Choroid plexus epithelial cell (primary cell): ENCODE data around the gene PLEKHH2.

Source experiments
- DNase-seq: peaks from one replicate; pipeline ENCODE4 v3.0.0-alpha.2; 2010; ENCODE audit warnings: low read depth
- H3K4me3 ChIP-seq: 2 replicates; pipeline ENCODE4 v1.5.1; 2011; ENCODE audit warnings: low read depth, mild to moderate bottlenecking, control low read depth, low read length, moderate library complexity
- TF ChIP-seq, protein P1 (sequence below): conservative IDR thresholded peaks from 2 replicates; pipeline ENCODE4 v1.5.1; 2011; ENCODE audit warnings: low read depth, mild to moderate bottlenecking, control low read depth, inconsistent platforms, low read length, moderate library complexity

The PLEKHH2 gene

GRCh38 chr2:43777306-43777926 lies 140.4 kb downstream of the PLEKHH2 start:
- TF ChIP-seq, protein P1, sequence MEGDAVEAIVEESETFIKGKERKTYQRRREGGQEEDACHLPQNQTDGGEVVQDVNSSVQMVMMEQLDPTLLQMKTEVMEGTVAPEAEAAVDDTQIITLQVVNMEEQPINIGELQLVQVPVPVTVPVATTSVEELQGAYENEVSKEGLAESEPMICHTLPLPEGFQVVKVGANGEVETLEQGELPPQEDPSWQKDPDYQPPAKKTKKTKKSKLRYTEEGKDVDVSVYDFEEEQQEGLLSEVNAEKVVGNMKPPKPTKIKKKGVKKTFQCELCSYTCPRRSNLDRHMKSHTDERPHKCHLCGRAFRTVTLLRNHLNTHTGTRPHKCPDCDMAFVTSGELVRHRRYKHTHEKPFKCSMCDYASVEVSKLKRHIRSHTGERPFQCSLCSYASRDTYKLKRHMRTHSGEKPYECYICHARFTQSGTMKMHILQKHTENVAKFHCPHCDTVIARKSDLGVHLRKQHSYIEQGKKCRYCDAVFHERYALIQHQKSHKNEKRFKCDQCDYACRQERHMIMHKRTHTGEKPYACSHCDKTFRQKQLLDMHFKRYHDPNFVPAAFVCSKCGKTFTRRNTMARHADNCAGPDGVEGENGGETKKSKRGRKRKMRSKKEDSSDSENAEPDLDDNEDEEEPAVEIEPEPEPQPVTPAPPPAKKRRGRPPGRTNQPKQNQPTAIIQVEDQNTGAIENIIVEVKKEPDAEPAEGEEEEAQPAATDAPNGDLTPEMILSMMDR: no peak
- DNase-seq: no peak
- H3K4me3 ChIP-seq: no peak overlapping the region

- DNase-seq: no peak
- H3K4me3 ChIP-seq: no peak overlapping the region
- TF ChIP-seq, protein P1: no peak
These were observed 141.2 kb downstream of the PLEKHH2 start for GRCh38 chr2:43778233-43778632.

GRCh38 chr2:43787895-43788294 lies 150.8 kb downstream of the PLEKHH2 start:
- no peak overlapping the region for H3K4me3 ChIP-seq
- TF ChIP-seq, protein P1: no peak
- DNase-seq: no peak

DNA sequence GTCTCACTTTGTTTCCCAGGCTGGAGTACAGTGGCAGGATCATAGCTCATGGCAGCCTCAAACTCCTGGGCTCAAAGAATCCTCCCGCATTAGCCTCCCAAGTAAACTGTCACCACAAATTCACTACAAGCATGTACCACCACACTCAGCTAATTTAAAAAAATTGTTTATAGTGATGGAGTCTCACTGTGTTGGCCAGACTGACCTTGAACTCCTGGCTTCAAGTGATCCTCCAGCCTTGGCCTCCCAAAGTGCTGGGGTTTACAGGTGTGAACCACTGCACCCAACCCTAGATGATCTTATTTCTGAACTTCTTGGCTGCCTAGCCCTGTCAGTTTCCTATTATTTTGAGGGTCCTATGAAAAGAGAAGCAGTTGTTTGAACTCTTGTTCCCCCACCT lies 151.6 kb downstream of the PLEKHH2 start:
- DNase-seq: no peak
- TF ChIP-seq, protein P1: no peak
- H3K4me3 ChIP-seq: no peak overlapping the region

- TF ChIP-seq, protein P1: no peak
- no peak for DNase-seq
- H3K4me3 ChIP-seq: no peak overlapping the region
These were observed 153.1 kb downstream of the PLEKHH2 start for GRCh38 chr2:43790147-43790546.

- TF ChIP-seq, protein P1: no peak
- H3K4me3 ChIP-seq: no peak overlapping the region
- DNase-seq: no peak
These were observed 154.1 kb downstream of the PLEKHH2 start for GRCh38 chr2:43791035-43791765.

DNA sequence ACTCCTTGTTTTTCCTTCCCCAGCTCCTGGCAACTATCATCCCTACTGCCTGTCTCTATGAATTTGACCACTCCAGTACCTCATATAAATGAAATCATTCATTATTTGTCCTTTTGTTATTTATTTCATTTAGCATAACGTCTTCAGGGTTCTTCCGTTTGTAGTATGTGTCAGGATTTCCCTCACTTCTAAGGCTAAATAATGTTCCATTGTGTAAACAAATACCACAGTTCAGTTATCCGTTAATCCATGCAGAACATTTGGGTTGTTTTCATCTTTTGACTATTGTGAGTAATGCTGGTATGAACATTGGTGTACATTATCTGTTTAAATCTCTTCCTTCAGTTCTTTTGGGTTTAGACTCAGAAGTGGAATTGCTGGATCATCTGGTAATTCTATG lies 155.6 kb downstream of the PLEKHH2 start:
- DNase-seq: no peak
- TF ChIP-seq, protein P1: no peak
- H3K4me3 ChIP-seq: no peak overlapping the region
